Suprapubic skin (tissue), 3 donors: ENCODE results near the gene SEL1L3.

Experiments used
- EP300 ChIP-seq: sonication (generic); formaldehyde crosslinking; IDR thresholded peaks from one replicate; pipeline ENCODE4 v1.6.1; 2017; ENCODE audit warnings: antibody characterized with exemption
- POLR2A ChIP-seq, 2 donors: fragments of 450-650 bp; IDR thresholded peaks; one replicate each; pipeline ENCODE4 v1.6.1; 2017; ENCODE audit warnings: antibody characterized with exemption in 2 of 2, mild to moderate bottlenecking in 2 of 2, moderate library complexity in 2 of 2
- TF ChIP-seq, protein P1 (sequence below), 2 donors: fragments of 200-600 bp in 1 of 2; fragments of 450-650 bp in 1 of 2; sonication (generic) in 1 of 2; IDR thresholded peaks; one replicate each; pipeline ENCODE4 v1.5.1; 2016 to 2019; ENCODE audit warnings: antibody characterized with exemption in 2 of 2, mild to moderate bottlenecking in 1 of 2, moderate library complexity in 1 of 2

DNA sequence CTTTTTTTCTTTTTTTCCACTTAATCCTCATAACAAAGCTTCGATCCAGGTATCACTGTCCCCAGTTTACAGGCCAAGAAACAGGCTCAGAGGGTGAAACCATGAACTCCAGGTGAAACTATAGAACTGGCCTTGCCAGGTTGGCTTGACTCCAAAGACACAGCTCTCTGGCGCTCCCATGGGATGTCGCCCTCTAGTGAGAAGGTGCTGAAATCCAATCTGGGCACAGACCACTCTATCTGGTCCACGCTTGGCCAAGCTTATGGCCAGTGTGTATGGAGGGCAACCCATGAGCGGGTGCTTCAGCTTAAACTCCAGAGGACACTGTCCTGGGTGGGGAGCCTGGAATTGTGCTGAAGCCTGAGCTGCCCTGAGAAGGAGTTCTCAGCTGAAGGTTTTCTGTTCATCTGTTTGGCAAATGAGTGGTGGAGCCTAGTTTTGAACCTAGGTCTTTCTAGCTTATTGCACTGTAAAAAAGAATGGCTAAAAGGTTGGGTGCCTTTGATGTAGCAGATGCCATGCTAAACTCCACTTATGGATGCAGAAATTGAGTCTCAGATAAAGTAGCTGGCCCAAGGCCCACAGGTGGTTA, 70.5 kb downstream of the SEL1L3 start:
- TF ChIP-seq EP300, result no peak
- TF ChIP-seq, protein P1, sequence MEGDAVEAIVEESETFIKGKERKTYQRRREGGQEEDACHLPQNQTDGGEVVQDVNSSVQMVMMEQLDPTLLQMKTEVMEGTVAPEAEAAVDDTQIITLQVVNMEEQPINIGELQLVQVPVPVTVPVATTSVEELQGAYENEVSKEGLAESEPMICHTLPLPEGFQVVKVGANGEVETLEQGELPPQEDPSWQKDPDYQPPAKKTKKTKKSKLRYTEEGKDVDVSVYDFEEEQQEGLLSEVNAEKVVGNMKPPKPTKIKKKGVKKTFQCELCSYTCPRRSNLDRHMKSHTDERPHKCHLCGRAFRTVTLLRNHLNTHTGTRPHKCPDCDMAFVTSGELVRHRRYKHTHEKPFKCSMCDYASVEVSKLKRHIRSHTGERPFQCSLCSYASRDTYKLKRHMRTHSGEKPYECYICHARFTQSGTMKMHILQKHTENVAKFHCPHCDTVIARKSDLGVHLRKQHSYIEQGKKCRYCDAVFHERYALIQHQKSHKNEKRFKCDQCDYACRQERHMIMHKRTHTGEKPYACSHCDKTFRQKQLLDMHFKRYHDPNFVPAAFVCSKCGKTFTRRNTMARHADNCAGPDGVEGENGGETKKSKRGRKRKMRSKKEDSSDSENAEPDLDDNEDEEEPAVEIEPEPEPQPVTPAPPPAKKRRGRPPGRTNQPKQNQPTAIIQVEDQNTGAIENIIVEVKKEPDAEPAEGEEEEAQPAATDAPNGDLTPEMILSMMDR (IDR thresholded peaks at IDR 0.05), result no peak
- TF ChIP-seq POLR2A (IDR thresholded peaks at IDR 0.05), result no peak
